GM19023 (cell line): ENCODE data around the gene CEP57L1.
"Not testable (repeated sequence)": the region's sequence is repeated elsewhere in the genome, so short reads cannot be mapped to it uniquely, and the experiment has no call there.

Experiments
- ATAC-seq: cut with Tn5 transposase; IDR thresholded peaks from one replicate; pipeline ENCODE4 v1.9.1; 2021; ENCODE audit warnings: mild to moderate bottlenecking, moderate library complexity; ENCODE audit not compliant: unreplicated experiment

CEP57L1 gene

GRCh38 chr6:109167562-109167961, 72.3 kb downstream of the CEP57L1 start:
- no peak for ATAC-seq

- no peak for ATAC-seq
These were observed 75.0 kb downstream of the CEP57L1 start for GRCh38 chr6:109170333-109170732.

- ATAC-seq, result no peak
These were observed 76.9 kb downstream of the CEP57L1 start for GRCh38 chr6:109172101-109172746.

GRCh38 chr6:109174916-109175315, 79.6 kb downstream of the CEP57L1 start:
- no peak for ATAC-seq

GRCh38 chr6:109178921-109179320, 83.6 kb downstream of the CEP57L1 start:
- ATAC-seq, result no peak

GRCh38 chr6:109179507-109179906, 84.2 kb downstream of the CEP57L1 start:
- ATAC-seq, result no peak

GRCh38 chr6:109182578-109182977, 87.3 kb downstream of the CEP57L1 start:
- ATAC-seq, result no peak

- no peak for ATAC-seq
These were observed 87.9 kb downstream of the CEP57L1 start for GRCh38 chr6:109183109-109183650.

GRCh38 chr6:109184638-109185037, 89.3 kb downstream of the CEP57L1 start:
- ATAC-seq, result no peak

- no peak for ATAC-seq
These were observed 90.7 kb downstream of the CEP57L1 start for GRCh38 chr6:109186012-109186411.

GRCh38 chr6:109187399-109188114, 92.2 kb downstream of the CEP57L1 start:
- ATAC-seq, result no peak

- no peak for ATAC-seq
These were observed 92.8 kb downstream of the CEP57L1 start for GRCh38 chr6:109188115-109188411.

GRCh38 chr6:109191368-109191767, 96.1 kb downstream of the CEP57L1 start:
- ATAC-seq, result not testable (repeated sequence)

- ATAC-seq, result no peak
These were observed 97.6 kb downstream of the CEP57L1 start for GRCh38 chr6:109192865-109193264.

- no peak for ATAC-seq
These were observed 99.6 kb downstream of the CEP57L1 start for GRCh38 chr6:109194880-109195279.

- ATAC-seq, result no peak
These were observed 101.8 kb downstream of the CEP57L1 start for GRCh38 chr6:109197061-109197460.

- no peak for ATAC-seq
These were observed 107.3 kb downstream of the CEP57L1 start for GRCh38 chr6:109202409-109203264.

- ATAC-seq, result no peak
These were observed 109.2 kb downstream of the CEP57L1 start for GRCh38 chr6:109204511-109204910.

GRCh38 chr6:109212683-109213082, 117.4 kb downstream of the CEP57L1 start:
- ATAC-seq, result no peak
